CD4-positive, alpha-beta T cell treated with Interleukin-1 beta for 1 hour (primary cell): ENCODE data around the gene CISH.

Source experiments
- DNase-seq, 2 donors: peaks; one replicate each; pipeline ENCODE4 v3.0.0-alpha.2; 2020 to 2022

CISH gene

DNA sequence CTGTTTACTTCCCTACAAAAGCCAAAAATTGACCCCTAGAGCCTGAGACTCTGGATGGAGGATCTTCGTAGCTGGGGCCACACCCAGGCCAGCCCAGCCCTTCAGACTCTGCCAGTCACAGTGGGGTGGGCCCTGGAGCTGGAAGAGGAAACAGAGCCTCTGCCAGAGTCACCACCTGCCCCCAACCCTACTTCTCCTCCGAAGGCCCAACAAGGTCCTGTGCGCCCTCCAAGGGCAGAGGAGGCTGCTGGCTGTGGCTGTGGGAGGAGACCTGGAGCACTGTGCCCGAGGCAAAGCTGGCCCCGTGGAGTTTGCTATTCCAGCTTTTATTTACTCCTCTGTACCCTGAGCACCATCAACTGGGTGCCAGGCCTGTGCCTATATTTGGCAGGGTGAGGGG, 19.0 kb downstream of the CISH start:
- peak in 1 of 2 donors; percentile 41 for DNase-seq

DNA sequence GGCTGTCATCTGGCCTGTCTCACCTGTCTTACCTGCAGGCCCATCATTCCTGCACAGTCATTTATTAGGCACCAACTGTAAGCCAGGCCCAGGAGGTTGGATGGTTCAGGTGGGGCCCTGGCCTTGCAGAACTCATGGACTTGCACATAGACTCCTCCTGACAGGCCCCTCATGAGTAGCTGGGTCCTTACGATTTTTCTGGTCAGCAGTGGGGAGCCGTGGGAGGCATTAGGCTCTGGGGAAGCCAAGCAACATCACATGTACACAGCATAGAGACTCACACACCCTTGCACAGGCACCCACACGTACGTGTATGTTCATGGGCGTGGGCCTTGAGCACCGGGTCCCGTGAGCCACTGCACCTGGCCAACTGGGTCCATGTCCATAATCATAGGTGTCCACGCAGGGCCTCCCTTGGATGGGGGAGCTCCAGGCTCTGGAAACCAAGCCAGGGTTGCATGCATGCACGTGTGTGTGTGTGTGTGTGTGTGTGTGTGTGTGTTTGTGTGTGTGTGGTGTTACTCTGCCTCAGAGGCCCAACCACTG, 20.3 kb downstream of the CISH start:
- DNase-seq = no peak

GRCh38 chr3:50588759-50589433, 22.7 kb downstream of the CISH start:
- DNase-seq = no peak

- DNase-seq = peak; percentile 61 to 70
These were observed 23.5 kb downstream of the CISH start for GRCh38 chr3:50587806-50588758.

GRCh38 chr3:50587373-50587772, 24.2 kb downstream of the CISH start:
- DNase-seq = no peak

GRCh38 chr3:50586763-50587070, 24.9 kb downstream of the CISH start:
- no peak for DNase-seq

DNA sequence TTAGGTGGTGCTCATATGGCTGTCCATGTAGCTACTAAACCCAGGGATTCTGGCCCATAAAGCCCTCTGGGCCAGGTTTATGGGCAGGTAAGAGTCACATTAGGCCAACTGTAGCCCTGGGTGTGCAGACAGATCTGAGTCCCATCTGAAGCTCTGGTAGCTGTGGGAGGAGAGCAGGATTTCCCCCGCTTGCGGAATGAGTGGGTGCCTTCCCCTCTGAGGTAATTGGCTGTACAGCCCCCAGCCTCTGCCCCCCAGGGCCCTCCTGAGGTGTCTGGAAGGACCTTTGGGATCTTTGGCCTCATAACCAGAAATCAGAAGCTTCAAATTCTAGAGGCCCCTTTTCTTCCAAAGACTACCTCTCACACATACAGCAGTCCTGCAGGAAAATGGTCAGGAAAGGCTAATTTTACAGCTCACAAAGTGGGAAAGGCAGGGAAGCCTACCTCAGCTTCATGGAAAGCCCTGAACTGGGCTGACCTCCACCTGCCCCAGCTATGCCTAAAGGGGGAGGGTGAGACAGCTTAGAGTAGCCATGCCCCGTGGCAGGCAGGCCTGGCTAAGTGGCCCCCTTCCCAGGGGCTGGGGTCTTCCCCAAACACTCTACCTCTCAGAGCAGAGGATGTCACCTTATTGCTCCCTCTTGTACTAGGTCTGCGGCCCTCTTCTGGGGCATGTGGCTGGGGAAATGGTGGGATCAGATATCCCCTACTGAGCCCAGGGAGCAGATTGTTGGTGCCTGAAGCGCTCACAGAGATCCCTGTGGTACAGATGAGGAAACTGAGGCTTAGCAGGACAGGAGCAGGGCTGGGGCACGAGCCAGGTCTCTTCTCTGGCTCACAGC, 25.4 kb downstream of the CISH start:
- no peak for DNase-seq

GRCh38 chr3:50584391-50584790, 27.2 kb downstream of the CISH start:
- DNase-seq = no peak

DNA sequence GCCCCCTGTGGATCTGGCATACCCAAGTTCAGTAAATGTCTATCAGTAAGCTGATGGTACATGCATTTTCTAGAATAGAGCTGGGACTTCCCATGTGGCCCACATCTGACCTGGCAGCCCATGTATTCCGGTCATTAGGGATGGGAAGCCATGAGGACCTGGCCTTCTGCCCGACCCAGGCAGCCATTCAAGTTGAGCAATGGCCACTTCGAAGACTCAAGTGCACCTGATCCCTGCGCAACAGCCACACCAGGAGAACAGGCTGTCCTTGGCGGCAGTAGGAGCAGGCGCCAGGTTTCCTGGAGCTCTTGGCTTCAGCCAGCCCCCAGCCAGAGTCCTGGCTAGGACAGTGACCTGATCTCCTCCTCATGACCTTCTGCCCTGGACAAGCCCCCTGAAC, 27.7 kb downstream of the CISH start:
- DNase-seq = no peak

GRCh38 chr3:50582083-50582482, 29.5 kb downstream of the CISH start:
- no peak for DNase-seq

DNA sequence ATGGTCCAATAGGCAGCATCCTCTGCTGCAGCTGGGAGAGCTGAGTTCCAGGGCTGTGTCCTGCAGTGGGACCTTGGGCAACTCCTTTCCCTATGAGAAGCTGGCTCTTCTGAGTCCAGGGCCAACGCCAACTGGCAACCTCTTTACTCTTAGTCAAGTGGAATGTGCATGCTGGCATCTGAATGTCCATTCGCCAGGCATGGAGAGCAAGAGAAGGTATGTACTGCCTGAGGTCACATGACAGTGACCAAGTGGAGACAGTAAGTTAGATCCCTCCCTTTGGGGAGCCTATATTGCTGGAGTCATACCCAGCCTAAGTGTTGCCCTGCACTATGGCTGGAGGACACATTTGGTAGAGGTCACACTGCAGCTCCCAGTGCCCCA, 30.1 kb downstream of the CISH start:
- no peak for DNase-seq

- DNase-seq = no peak
These were observed 30.7 kb downstream of the CISH start for GRCh38 chr3:50580683-50581458.

- DNase-seq = no peak
These were observed 34.2 kb downstream of the CISH start for GRCh38 chr3:50577348-50577747.

- no peak for DNase-seq
These were observed 36.2 kb downstream of the CISH start for GRCh38 chr3:50575372-50575771.

- peak in 1 of 2 donors; percentile 27 for DNase-seq
These were observed 37.1 kb downstream of the CISH start for GRCh38 chr3:50574444-50574831.

DNA sequence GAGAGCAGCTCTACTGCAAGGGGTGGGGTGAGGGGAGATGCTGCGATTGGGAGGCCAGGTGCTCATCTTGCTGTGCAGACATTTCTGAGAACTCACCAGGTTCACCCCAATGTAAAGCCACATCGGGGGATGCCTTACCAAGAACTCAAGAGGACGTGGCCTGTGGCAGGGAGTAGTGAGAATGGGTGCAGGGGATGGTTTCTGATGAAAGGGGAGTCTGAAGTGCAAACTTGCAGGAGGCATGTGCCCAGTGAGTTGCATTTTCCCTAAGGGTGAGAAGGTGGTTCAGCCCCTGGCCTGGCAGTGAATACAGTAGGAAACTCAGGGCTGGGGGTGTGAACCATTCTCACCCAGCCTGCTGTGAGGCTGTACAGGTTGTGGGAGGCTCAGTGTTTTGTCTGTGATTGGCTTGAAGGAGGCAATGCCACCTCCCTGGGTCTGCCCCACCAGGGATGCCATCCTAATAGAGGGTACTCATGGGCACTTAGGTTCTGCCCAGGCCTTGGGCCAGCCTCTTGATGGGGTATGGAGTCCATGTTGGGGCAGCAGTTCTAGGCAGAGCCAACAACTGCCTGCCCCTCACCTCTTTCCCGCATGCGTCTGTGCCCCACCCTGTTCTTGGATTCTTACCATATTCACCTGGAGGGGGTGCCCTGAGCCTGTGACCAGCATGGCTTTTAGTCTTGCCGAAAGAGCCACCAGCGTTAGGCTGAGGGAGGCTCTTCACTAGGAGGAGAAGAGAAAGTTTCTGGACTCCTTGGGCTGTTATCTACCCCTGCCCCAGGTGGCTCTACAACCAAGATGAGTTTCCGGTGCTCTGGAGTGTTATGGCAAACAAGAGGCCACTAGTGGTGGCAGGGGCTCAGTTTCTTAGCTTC, 37.8 kb downstream of the CISH start:
- DNase-seq = peak; percentile 47 to 64

- no peak for DNase-seq
These were observed 38.7 kb downstream of the CISH start for GRCh38 chr3:50572801-50573371.

DNA sequence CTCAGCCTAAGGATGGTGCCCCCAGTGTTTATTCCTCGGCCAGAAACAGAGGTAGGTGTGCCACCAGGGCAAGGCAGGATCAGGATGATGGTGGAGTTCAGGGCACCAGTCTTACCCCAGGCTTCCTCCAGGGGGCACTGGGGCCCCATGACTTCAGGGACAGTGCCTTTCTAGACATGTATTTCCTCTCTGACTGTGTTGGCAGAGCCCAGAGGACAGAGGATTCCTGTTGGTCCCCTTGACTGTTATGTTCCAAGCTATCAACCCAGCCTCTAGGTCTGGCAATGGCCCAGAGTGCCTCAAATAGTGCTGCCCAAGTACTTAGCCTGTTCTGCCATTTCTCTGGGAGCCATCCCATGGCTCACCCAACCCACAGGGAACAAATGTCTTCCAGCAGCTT, 39.4 kb downstream of the CISH start:
- DNase-seq = peak; percentile 83 to 86

- DNase-seq = no peak
These were observed 40.1 kb downstream of the CISH start for GRCh38 chr3:50571486-50571885.

DNA sequence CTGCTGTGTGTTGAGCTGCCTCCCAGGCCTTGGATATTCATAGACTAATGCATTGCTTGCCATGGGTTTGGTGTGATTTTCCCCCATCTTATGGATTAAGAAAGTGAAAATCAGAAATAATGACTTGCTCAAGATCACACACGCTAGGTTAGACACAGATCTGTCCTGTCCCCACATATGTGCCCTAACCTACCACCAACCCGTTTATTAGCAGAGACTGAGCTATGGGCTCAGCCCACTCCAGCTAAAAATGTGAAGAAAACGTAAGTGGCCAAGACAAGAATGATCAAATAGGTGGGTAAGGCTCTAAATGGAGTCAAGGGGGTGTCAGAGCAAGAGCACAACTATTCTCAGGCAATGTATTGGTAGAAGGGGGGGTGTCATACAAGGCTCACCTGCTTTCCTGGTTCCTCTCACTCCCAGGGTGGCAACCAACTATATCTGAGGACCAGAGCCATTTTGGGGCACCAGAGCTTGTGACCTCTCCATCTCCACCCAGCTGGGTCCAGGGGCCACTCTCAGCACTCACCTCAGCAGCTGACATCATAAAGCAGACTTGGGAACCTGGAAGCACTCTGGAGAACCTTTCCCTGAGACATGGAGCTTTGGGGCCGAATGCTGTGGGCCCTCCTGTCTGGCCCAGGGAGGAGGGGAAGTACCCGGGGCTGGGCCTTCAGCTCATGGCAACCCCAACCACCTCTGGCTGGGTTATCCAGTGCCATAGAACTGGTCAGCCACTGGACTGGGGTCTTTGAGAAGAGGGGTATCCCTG, 40.9 kb downstream of the CISH start:
- DNase-seq = no peak
